Heart right ventricle (tissue), 16 donors: ENCODE results near the gene HABP2. TPM values are rescaled to one million over a fixed set of nuclear protein-coding genes. Genes with fewer than 3 reads are reported as not detected.
A peak's percentile ranks its signal among the peaks of the same experiment; 100 is the strongest.

ENCODE experiments used
- ATAC-seq, 8 donors: fragments of 200-7000 bp; cut with Tn5 transposase; one replicate each; pipeline ENCODE4 v1.9.1; 2020; ENCODE audit warnings: mild to moderate bottlenecking in 8 of 8, moderate library complexity in 8 of 8, moderate number of reproducible peaks in 1 of 8
- DNase-seq, 2 donors: peaks; one replicate each; pipeline ENCODE4 v3.0.0-alpha.2; 2020
- H3K27ac ChIP-seq, 10 donors: fragments of 200-600 bp; sonication (generic) in 2 of 10; one replicate each; pipeline versions ENCODE4 v1.5.0 to v1.8.0; 2020 to 2022; ENCODE audit warnings: mild to moderate bottlenecking in 3 of 10
- H3K27me3 ChIP-seq, 7 donors: fragments of 200-600 bp; one replicate each; pipeline ENCODE4 v1.8.0; 2021 to 2022; ENCODE audit warnings: mild to moderate bottlenecking in 2 of 7
- H3K36me3 ChIP-seq, 9 donors: fragments of 200-600 bp; sonication (generic) in 1 of 9; one replicate each; pipeline versions ENCODE4 v1.5.0 to v1.8.0; 2020 to 2022; ENCODE audit warnings: mild to moderate bottlenecking in 2 of 9
- H3K4me1 ChIP-seq, 9 donors: fragments of 200-600 bp; sonication (generic) in 1 of 9; one replicate each; pipeline versions ENCODE4 v1.5.0 to v1.8.0; 2020 to 2022; ENCODE audit warnings: mild to moderate bottlenecking in 4 of 9
- H3K4me3 ChIP-seq, 10 donors: fragments of 200-600 bp; sonication (generic) in 2 of 10; one replicate each; pipeline versions ENCODE4 v1.5.0 to v1.8.0; 2020 to 2022; ENCODE audit warnings: mild to moderate bottlenecking in 7 of 10, moderate library complexity in 2 of 10
- H3K9me3 ChIP-seq, 11 donors: fragments of 200-600 bp in 10 of 11; sonication (generic) in 2 of 11; one replicate each; pipeline versions ENCODE4 v1.5.0 to v1.8.0; 2013 to 2022; ENCODE audit warnings: mild to moderate bottlenecking in 2 of 11, control low read depth in 1 of 11, moderate library complexity in 1 of 11
- WGBS, 2 donors: extraction: QIAGEN DNeasy Blood & Tissue Kit; methylation state at CpG; one replicate each; pipeline ENCODE4 v1.1.7; 2013; ENCODE audit warnings: inconsistent platforms in 1 of 2; 5-methylcytosine and 5-hydroxymethylcytosine counted together
- intact Hi-C, 10 donors: fragments of 100-400 bp; cut with DNase I; formaldehyde crosslinking; loops; one replicate each; pipeline versions ENCODE4 v1.11.1 to v1.14.2; 2022
- polyA plus RNA-seq, 2 donors: library from polyadenylated mRNA; stranded (reverse); fragments of 200-250 nt; gene quantifications; one replicate each; pipeline ENCODE4 v1.2.3, GENCODE V29; 2013
- total RNA-seq, 10 donors: library from RNA; stranded (reverse); fragmentation: NEBNext Ultra II Directional in 3 of 10; extraction: Animal tissue kit (Norgen Biotek cat#: 25700) in 3 of 10; gene quantifications; one replicate each; pipeline versions ENCODE4 v1.2.1 to v1.2.4, GENCODE V29; 2021 to 2023
- TF ChIP-seq, protein P1 (sequence below), 9 donors: fragments of 200-600 bp; sonication (generic) in 2 of 9; IDR thresholded peaks; one replicate each; pipeline versions ENCODE4 v1.5.0 to v1.8.0; 2021 to 2022; ENCODE audit warnings: antibody characterized with exemption in 9 of 9, mild to moderate bottlenecking in 5 of 9, moderate library complexity in 1 of 9
- donor health status: Arrhythmogenic right ventricular cardiomyopathy.
- donor health status: ischemic (EF 13 %, LVEDD 7.1; RV severe dilation, severe dysfunction).
- donor health status: healthy with polysubstance abuse.
- donor health status: DM: no; HTN: yes; CAD: no.
- donor health status: DM: no; HTN: no; CAD: no.
- donor health status: ischemic (EF 25% LVEDD 6.9; RV normal size, moderate dysfunction).
- donor health status: ischemic (EF 25% LVEDD 5.7; RV mildly dilated, moderate dysfunction).
- donor health status: healthy.
- donor health status: DM: yes; HTN: yes; CAD: no.
- donor health status: Ischemic cardiomyopathy.
- donor health status: ischemic (EF 35%, LVEDD 5.7; RV mildly dilated, moderate dysfunction).
- donor health status: nonischemic (EF 11% LVEDD 7.7; RV severe dilation, severe dysfunction).
- donor health status: DM: yes; HTN: yes; CAD: no.
- donor health status: PGD.
- donor health status: ischemic (EF 29% LVEDD 5.4; RV normal size, mild dysfunction).
- donor health status: nonischemic (EF 23%, LVEDD 6.1; RV moderate dilation, normal function).

Gene HABP2
- total and polyA plus RNA-seq, 12 donors: 0.12 to 0.51 TPM; not detected in 10

DNA sequence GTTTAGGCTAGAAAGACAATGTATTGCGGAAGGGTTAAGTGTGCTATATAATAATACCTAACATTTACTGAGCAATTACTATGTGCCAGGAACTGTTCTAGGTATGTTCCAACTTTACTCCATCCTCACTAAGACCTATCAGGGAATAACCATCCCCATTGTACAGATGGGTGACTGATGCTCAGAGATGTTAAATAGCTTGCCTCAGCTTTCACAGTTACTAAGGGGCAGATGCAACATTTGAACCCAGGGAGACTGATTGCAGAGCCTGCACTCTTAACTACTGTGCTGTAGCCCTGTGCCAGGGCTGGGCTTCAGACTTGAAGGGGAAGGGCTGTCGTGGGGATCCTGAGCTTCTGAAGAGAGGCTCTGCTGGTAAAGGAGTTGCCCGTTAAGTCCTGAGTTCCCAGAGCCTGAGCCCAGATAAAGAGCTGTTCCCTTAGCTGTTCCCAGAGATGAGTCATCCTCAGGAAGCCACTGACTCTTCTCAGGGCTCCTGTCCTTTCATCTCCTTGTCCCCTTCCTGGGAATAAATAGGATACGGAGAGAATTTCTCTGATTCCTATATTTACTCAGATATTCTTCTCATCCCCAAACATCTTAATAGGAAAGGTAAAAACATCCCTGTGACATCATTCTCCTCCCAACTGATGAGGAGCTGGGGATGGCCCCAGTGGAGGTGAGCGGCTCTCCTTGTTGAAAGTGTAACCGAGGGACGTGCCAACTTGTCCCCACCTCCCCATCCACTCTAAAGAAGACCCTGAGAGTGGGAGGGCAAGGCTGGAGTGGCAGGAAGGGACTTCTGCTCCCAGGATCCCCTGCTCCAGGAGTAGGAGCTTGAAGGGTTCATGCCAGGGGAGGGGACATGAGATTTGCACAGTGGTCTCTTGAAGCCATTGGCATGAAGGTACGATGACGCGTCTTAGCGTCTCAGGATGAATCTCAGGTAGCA, 28.0 kb upstream of the HABP2 start:
- intact Hi-C loops: loop anchor here in 2 of 10 donors (10.0 kb wide), 2 partner anchors 140 to 400 kb away; no protein-coding TSS in a partner anchor
- DNase-seq (no peak), ATAC-seq (peak in 1 of 8 donors; percentile 27)
- 77% methylated on average over 11 of the region's 11 CpGs for WGBS, 2 donors
- Histone ChIP-seq H3K4me1 (peaks cover 0 to 14% (median 5%) of the 10 kb centered on the region in 9 donors), H3K27me3 (peaks cover 0 to 12% (median 0%) of the 10 kb centered on the region in 7 donors), H3K9me3 (no peaks in the 10 kb centered on the region), H3K36me3 (no peaks in the 10 kb centered on the region), H3K27ac (no peak overlapping the region), H3K4me3 (no peak overlapping the region)
- TF ChIP-seq, protein P1, sequence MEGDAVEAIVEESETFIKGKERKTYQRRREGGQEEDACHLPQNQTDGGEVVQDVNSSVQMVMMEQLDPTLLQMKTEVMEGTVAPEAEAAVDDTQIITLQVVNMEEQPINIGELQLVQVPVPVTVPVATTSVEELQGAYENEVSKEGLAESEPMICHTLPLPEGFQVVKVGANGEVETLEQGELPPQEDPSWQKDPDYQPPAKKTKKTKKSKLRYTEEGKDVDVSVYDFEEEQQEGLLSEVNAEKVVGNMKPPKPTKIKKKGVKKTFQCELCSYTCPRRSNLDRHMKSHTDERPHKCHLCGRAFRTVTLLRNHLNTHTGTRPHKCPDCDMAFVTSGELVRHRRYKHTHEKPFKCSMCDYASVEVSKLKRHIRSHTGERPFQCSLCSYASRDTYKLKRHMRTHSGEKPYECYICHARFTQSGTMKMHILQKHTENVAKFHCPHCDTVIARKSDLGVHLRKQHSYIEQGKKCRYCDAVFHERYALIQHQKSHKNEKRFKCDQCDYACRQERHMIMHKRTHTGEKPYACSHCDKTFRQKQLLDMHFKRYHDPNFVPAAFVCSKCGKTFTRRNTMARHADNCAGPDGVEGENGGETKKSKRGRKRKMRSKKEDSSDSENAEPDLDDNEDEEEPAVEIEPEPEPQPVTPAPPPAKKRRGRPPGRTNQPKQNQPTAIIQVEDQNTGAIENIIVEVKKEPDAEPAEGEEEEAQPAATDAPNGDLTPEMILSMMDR (IDR thresholded peaks at IDR 0.05): no peak

DNA sequence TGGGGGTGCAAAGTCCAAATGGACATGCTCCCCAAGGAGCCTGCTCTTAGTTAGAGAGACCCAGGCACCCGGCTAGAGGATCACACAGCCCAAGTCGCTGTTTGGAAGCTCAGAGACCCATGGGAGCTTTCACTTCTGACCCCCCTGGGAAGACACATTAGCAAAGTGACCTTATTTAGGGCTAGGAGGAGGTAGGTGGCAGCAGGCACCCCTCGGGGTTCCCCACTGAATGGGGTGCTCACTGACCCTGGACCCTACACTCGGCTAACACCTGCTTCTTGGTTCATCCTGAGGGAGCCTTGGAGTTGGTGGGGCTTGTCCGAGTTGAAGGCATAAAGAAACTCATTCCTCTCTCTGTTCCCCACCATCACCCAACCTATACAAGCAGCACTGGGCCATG, 27.1 kb upstream of the HABP2 start:
- Histone ChIP-seq H3K27me3 (peaks cover 0 to 15% (median 0%) of the 10 kb centered on the region in 7 donors), H3K4me3 (no peak overlapping the region), H3K9me3 (no peaks in the 10 kb centered on the region), H3K36me3 (no peaks in the 10 kb centered on the region), H3K4me1 (peaks cover 0 to 11% (median 4%) of the 10 kb centered on the region in 9 donors), H3K27ac (no peak overlapping the region)
- ATAC-seq (no peak), DNase-seq (no peak)
- intact Hi-C loops: loop anchor here in 2 of 10 donors (10.0 kb wide), 2 partner anchors 141 to 401 kb away; no protein-coding TSS in a partner anchor
- TF ChIP-seq, protein P1 (IDR thresholded peaks at IDR 0.05): no peak
- 90 to 92% methylated on average over 5 of the region's 5 CpGs for WGBS, 2 donors

DNA sequence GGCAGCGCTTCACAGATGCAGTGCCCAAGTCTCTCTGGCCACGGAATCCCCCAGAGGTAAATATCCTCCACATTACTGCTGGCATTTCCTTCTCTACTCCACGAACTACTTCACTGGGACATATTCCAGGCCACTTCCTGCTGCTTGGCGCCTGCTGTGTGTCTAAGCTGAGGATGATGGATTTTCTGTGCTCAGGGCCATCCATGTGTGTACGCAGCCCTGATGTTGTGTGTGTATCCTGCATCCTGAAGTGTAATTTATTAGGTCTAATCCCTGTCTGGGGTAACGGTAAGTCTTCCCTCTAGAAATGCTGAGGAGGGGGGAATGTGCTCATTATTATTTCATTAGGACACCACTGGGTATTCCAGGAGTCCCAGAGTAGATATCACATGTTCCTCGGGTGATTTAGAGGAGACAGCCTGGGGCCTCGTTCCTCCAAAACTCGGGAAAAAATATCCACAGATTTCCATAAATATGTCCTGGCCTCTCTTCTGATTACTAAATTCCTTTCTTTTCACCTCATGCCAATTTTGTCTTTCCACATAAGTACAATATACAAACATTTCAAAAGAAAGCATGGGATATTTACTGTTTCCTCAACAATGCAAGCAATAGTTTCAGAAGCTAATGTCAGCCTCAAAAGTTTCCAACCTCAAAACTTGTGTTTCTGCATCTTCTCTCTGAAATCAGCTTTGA, 25.5 kb upstream of the HABP2 start:
- 41 to 52% methylated on average over 9 of the region's 9 CpGs for WGBS, 2 donors
- TF ChIP-seq, protein P1 (IDR thresholded peaks at IDR 0.05): no peak
- H3K4me1 ChIP-seq: peaks cover 0 to 7% (median 0%) of the 10 kb centered on the region in 9 donors
- no peaks in the 10 kb centered on the region for H3K9me3 ChIP-seq
- DNase-seq (no peak), ATAC-seq (no peak)
- no peak overlapping the region for H3K27ac ChIP-seq
- peaks cover 0 to 17% (median 0%) of the 10 kb centered on the region in 7 donors for H3K27me3 ChIP-seq
- intact Hi-C loops: loop anchor here in 2 of 10 donors (10.0 kb wide), 2 partner anchors 143 to 403 kb away; no protein-coding TSS in a partner anchor
- H3K4me3 ChIP-seq: no peak overlapping the region
- no peaks in the 10 kb centered on the region for H3K36me3 ChIP-seq

DNA sequence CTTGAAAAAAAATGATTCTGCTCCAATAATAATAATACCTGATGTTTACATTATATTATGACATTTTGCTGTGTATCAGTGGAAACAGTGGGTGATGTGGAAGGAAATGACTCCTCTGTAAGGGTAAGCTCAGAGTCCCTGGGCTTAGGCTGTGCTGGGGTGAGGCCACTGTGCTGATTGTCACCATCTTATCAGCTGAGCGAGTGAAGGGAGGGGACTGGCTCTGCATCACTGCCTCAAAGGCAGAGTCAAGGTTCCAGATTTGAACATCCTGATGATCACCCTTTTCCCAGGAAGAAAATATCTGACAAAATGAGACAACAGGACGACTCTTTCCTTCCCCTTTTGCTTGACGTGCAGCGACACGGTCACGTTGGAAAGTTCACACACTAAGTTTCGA, 24.0 kb upstream of the HABP2 start:
- Histone ChIP-seq H3K36me3 (no peaks in the 10 kb centered on the region), H3K27ac (no peak overlapping the region), H3K4me3 (no peak overlapping the region), H3K9me3 (no peaks in the 10 kb centered on the region), H3K4me1 (peaks cover 0 to 6% (median 0%) of the 10 kb centered on the region in 9 donors), H3K27me3 (peaks cover 0 to 17% (median 0%) of the 10 kb centered on the region in 7 donors)
- TF ChIP-seq, protein P1 (IDR thresholded peaks at IDR 0.05): no peak
- 73 to 80% methylated on average over 7 of the region's 7 CpGs for WGBS, 2 donors
- intact Hi-C loops: loop anchor here in 2 of 10 donors (10.0 kb wide), 2 partner anchors 144 to 404 kb away; no protein-coding TSS in a partner anchor
- DNase-seq: no peak
- no peak for ATAC-seq
